ENCODE data around the gene GOLGA7B. TPM values are rescaled to one million over a fixed set of nuclear protein-coding genes. Genes with fewer than 3 reads are reported as not detected.

The GOLGA7B gene
- total and polyA plus RNA-seq, 2 donors (not counting 3 experiments of a cell fraction or from before 2014, with no cell fraction given): 0.03 TPM; not detected in 1

- DNase-seq (ENCODE audit: low read depth, low spot score): no peak
- Histone ChIP-seq H3K36me3 (ENCODE audit: control insufficient read depth in 2 of 2, extremely low read depth in 1 of 2, insufficient read depth in 2 of 2, low read length in 2 of 2) (no peaks in the 10 kb centered on the region), H2AFZ (ENCODE audit: low read depth, low read length) (no peak overlapping the region), H4K20me1 (replicated peaks; ENCODE audit: control insufficient read depth, extremely low read depth, insufficient read depth, low read length) (no peaks in the 10 kb centered on the region), H3K9me3 (replicated peaks; ENCODE audit: control insufficient read depth, insufficient read depth, low read length) (no peaks in the 10 kb centered on the region), H3K27me3 (ENCODE audit: control insufficient read depth in 2 of 2, insufficient read depth in 2 of 2, low read length in 2 of 2) (no peaks in the 10 kb centered on the region), H3K4me3 (replicated peaks in 1 of 3; ENCODE audit: insufficient read depth in 1 of 3, low read depth in 1 of 3, low read length in 3 of 3) (no peak overlapping the region), H3K79me2 (ENCODE audit: control insufficient read depth, insufficient read depth, low read length) (no peaks in the 10 kb centered on the region), H3K9ac (replicated peaks; ENCODE audit: extremely low read depth, insufficient read depth, low read length) (no peak overlapping the region), H3K9me1 (replicated peaks; ENCODE audit: control insufficient read depth, extremely low read depth, insufficient read depth, low read length) (no peaks in the 10 kb centered on the region), H3K4me1 (ENCODE audit: control insufficient read depth, extremely low read depth, insufficient read depth, low read length) (peaks cover 17% of the 10 kb centered on the region), H3K4me2 (ENCODE audit: insufficient read depth, low read length) (no peak overlapping the region), H3K27ac (ENCODE audit: insufficient read depth, low read depth, low read length) (no peak overlapping the region)
- ChIA-PET POLR2A (no interaction called here), CTCF (no interaction called here)
- no peak for FAIRE-seq
- TF ChIP-seq MAX (IDR thresholded peaks at IDR 0.05; ENCODE audit: insufficient read depth, insufficient read length) (no peak), GATA2 (IDR thresholded peaks at IDR 0.05; ENCODE audit: insufficient read depth, insufficient read length, low read depth, low read length) (no peak), JUN (IDR thresholded peaks at IDR 0.05; ENCODE audit: borderline replicate concordance, insufficient read depth, insufficient read length, low read depth) (no peak), MYC (IDR thresholded peaks at IDR 0.05; ENCODE audit: low read depth, low read length) (no peak), FOS (IDR thresholded peaks at IDR 0.05; ENCODE audit: borderline replicate concordance, insufficient read depth, low read length) (no peak), CTCF (IDR thresholded peaks at IDR 0.05; ENCODE audit: extremely low read depth in 1 of 2, insufficient read depth in 1 of 2, low read depth in 1 of 2, low read length in 2 of 2) (no peak), POLR2A (IDR thresholded peaks at IDR 0.05; ENCODE audit: low read depth, low read length) (no peak), POLR2AphosphoS5 (IDR thresholded peaks at IDR 0.05; ENCODE audit: insufficient read depth, low read depth, low read length) (no peak), EZH2 (IDR thresholded peaks at IDR 0.05; ENCODE audit: borderline replicate concordance, low read depth, low read length, severe bottlenecking) (no peak)
- intact Hi-C loops (cut with micrococcal nuclease): no loop called here
- BruUV-seq (replicated peaks): no TSS peak
- dilution Hi-C loops (cut with MboI; ENCODE audit: extremely low pct_ligation_motif_present, low sequenced_read_pairs): no loop called here
Measured at GRCh38 chr10:97892506-97892905, 42.9 kb downstream of the GOLGA7B start.
